ENCODE measurements around the gene MXD1.

DNA sequence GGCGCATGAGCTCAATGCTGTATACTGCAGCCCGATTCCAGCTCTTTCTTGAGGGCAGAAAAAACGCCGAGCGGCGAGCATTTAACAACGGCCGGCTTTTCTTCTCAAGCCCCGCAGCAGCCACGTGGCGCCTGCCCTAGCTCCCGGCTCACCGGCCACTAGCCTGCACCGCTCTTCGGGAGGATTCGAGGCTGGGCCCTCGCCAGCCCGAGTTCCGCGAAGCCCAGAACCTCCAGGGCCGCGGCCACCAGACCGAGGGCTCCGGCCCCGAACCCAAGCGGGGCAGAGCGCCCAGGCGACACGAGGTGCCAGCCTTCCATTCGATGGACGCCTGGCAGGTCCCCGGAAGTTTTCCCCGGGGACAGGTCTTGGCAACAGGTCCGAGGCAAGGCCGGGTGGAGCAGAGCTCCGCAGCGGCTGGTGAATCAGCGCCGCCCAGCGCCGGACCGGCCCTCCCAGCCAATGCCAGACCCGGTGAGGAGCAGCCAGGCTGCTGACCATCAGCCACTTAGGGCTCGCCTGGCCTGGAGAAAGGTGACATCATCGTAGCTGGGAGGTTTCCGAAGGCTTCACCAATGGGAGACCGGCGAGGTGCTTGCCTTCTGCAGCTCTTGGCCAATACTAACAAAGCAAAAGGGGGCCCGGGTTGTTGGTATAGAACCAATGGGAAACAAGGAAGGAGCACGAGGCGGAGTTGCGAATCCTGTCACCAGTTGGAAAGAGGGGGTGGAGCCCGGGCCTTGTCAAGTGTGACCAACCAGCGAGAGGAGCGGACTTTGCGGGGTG is 552 bp upstream of the MXD1 start:
- TF ChIP-seq, protein P1, sequence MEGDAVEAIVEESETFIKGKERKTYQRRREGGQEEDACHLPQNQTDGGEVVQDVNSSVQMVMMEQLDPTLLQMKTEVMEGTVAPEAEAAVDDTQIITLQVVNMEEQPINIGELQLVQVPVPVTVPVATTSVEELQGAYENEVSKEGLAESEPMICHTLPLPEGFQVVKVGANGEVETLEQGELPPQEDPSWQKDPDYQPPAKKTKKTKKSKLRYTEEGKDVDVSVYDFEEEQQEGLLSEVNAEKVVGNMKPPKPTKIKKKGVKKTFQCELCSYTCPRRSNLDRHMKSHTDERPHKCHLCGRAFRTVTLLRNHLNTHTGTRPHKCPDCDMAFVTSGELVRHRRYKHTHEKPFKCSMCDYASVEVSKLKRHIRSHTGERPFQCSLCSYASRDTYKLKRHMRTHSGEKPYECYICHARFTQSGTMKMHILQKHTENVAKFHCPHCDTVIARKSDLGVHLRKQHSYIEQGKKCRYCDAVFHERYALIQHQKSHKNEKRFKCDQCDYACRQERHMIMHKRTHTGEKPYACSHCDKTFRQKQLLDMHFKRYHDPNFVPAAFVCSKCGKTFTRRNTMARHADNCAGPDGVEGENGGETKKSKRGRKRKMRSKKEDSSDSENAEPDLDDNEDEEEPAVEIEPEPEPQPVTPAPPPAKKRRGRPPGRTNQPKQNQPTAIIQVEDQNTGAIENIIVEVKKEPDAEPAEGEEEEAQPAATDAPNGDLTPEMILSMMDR (IDR thresholded peaks at IDR 0.05; ENCODE audit: low read depth, low read length, poor library complexity, severe bottlenecking), result peak; percentile 14
- TF ChIP-seq EZH2phosphoT487 (IDR thresholded peaks at IDR 0.05; ENCODE audit: borderline replicate concordance, low read length), result no peak
